GM12878 (cell line): ENCODE measurements around the gene TBCA. TPM values are rescaled to one million over a fixed set of nuclear protein-coding genes. Genes with fewer than 3 reads are reported as not detected.

Experiments used
- ATAC-seq: fragments of 200-7000 bp; cut with Tn5 transposase; 3 replicates; pipeline ENCODE4 v1.9.1; 2020; ENCODE audit warnings: mild to moderate bottlenecking, moderate library complexity
- BruUV-seq: library from RNA; stranded (reverse); fragments of 400-500 nt; replicated peaks from 2 replicates; lab custom pipeline; 2021; lab: Mats Ljungman, UMichigan
- CTCF ChIA-PET: fragments of 300-600 bp; sonication (Branson Sonifier 250); formaldehyde crosslinking; extraction: SDS; loops from one replicate; lab custom pipeline; 2021; ENCODE audit warnings: inconsistent platforms; lab: Yijun Ruan, JAX
- POLR2A ChIA-PET: fragments of 350-600 bp; formaldehyde crosslinking; extraction: SDS; loops from one replicate; lab custom pipeline; 2021; ENCODE audit warnings: inconsistent platforms; lab: Charles Lee
- RAD21 ChIA-PET: fragments of 300-600 bp; sonication (Branson Sonifier 250); formaldehyde crosslinking; loops from one replicate; lab custom pipeline; 2023; ENCODE audit warnings: antibody characterized with exemption; ENCODE audit not compliant: unreplicated experiment; lab: Charles Lee
- SMC1A ChIA-PET: fragments of 300-600 bp; sonication (Branson Sonifier 250); formaldehyde crosslinking; loops from one replicate; lab custom pipeline; 2023; ENCODE audit not compliant: unreplicated experiment, uncharacterized antibody; lab: Charles Lee
- DNase-seq: peaks from one replicate; pipeline ENCODE4 v3.0.0-alpha.2; 2011; ENCODE audit warnings: low read depth, low spot score
- FAIRE-seq: peaks from 3 replicates; lab custom pipeline; 2011; peaks lifted over from hg19 to GRCh38; lab: Jason Lieb, UNC
- H2AFZ ChIP-seq: 2 replicates; pipeline ENCODE4 v1.6.0; 2011; ENCODE audit warnings: low read depth, low read length, control low read depth; ENCODE audit not compliant: control insufficient read depth
- H3K27ac ChIP-seq: 2 replicates; pipeline ENCODE4 v1.5.1; 2011; ENCODE audit warnings: control low read depth; ENCODE audit not compliant: control insufficient read depth, insufficient read depth
- H3K27me3 ChIP-seq, 2 experiments: replicated peaks in 1 of 2; 2 replicates each; pipeline versions ENCODE4 v1.6.0 to v1.6.1; 2011; ENCODE audit warnings: low read length in 1 of 2; ENCODE audit not compliant: control insufficient read depth in 2 of 2, insufficient read depth in 2 of 2
- H3K36me3 ChIP-seq, 2 experiments: 2 replicates each; pipeline ENCODE4 v1.5.1; 2011; ENCODE audit warnings: low read length in 1 of 2; ENCODE audit not compliant: control insufficient read depth in 2 of 2, insufficient read depth in 2 of 2
- H3K4me1 ChIP-seq: 2 replicates; pipeline ENCODE4 v1.6.1; 2011; ENCODE audit warnings: mild to moderate bottlenecking, low read length, moderate library complexity, mixed read lengths; ENCODE audit not compliant: control insufficient read depth, insufficient read depth
- H3K4me2 ChIP-seq: 2 replicates; pipeline ENCODE4 v1.6.0; 2011; ENCODE audit warnings: control low read depth; ENCODE audit not compliant: control insufficient read depth, insufficient read depth
- H3K4me3 ChIP-seq: fragments of 200-600 bp; sonication (generic); 2 replicates; pipeline ENCODE4 v1.5.1; 2016
- H3K79me2 ChIP-seq: 2 replicates; pipeline ENCODE4 v1.6.0; 2011; ENCODE audit warnings: low read length; ENCODE audit not compliant: control insufficient read depth, insufficient read depth
- H3K9ac ChIP-seq: 2 replicates; pipeline ENCODE4 v1.8.0; 2011; ENCODE audit warnings: low read length, control low read depth, mixed read lengths; ENCODE audit not compliant: control insufficient read depth, insufficient read depth
- H3K9me3 ChIP-seq: replicated peaks from 3 replicates; pipeline ENCODE4 v1.5.1; 2011; ENCODE audit warnings: mild to moderate bottlenecking, low read length; ENCODE audit not compliant: control insufficient read depth, insufficient read depth
- H4K20me1 ChIP-seq: 2 replicates; pipeline ENCODE4 v1.6.0; 2011; ENCODE audit not compliant: control insufficient read depth, insufficient read depth
- EP300 ChIP-seq, 2 experiments: fragments of 150-350 bp in 1 of 2; IDR thresholded peaks; 2 replicates each; pipeline ENCODE4 v1.6.1; 2011 to 2012; ENCODE audit warnings: low read depth in 2 of 2, low read length in 2 of 2, borderline replicate concordance in 1 of 2, improper control_type of control experiment in 1 of 2, inconsistent platforms in 1 of 2; ENCODE audit not compliant: control insufficient read depth in 1 of 2
- FOS ChIP-seq: IDR thresholded peaks from 3 replicates; pipeline ENCODE4 v1.6.1; 2011; ENCODE audit warnings: borderline replicate concordance; ENCODE audit not compliant: insufficient read length; ENCODE audit errors: extremely low read depth
- HDAC6 ChIP-seq: fragments of 200-600 bp; sonication (generic); IDR thresholded peaks from one replicate; pipeline ENCODE4 v1.8.0; 2017; ENCODE audit warnings: antibody characterized with exemption; ENCODE audit not compliant: unreplicated experiment
- HDGF ChIP-seq: fragments of 450-650 bp; IDR thresholded peaks from 2 replicates; pipeline ENCODE4 v1.6.1; 2016; ENCODE audit warnings: antibody characterized with exemption
- LARP7 ChIP-seq: fragments of 450-650 bp; IDR thresholded peaks from 2 replicates; pipeline ENCODE4 v1.6.1; 2017; ENCODE audit warnings: mild to moderate bottlenecking
- MXI1 ChIP-seq: fragments of 150-350 bp; IDR thresholded peaks from 2 replicates; pipeline ENCODE4 v1.6.1; 2011; ENCODE audit warnings: low read depth, mild to moderate bottlenecking, inconsistent platforms, low read length, improper control_type of control experiment
- NKRF ChIP-seq: fragments of 450-650 bp; conservative IDR thresholded peaks from 2 replicates; pipeline ENCODE4 v1.6.1; 2017; ENCODE audit warnings: mild to moderate bottlenecking, moderate library complexity
- PML ChIP-seq: IDR thresholded peaks from 2 replicates; pipeline ENCODE4 v1.6.1; 2012; ENCODE audit warnings: low read length, inconsistent platforms
- RUNX3 ChIP-seq: IDR thresholded peaks from 2 replicates; pipeline ENCODE4 v1.6.1; 2012; ENCODE audit warnings: low read length, inconsistent platforms
- SREBF1 ChIP-seq: IDR thresholded peaks from 2 replicates; pipeline ENCODE4 v1.6.1; 2012; ENCODE audit warnings: mild to moderate bottlenecking, low read length
- SUPT20H ChIP-seq: IDR thresholded peaks from 2 replicates; pipeline ENCODE4 v1.6.1; 2011; ENCODE audit warnings: low read depth, mild to moderate bottlenecking, low read length, moderate library complexity, borderline replicate concordance; ENCODE audit not compliant: control insufficient read depth
- TCF3 ChIP-seq: IDR thresholded peaks from 2 replicates; pipeline ENCODE4 v1.6.1; 2012; ENCODE audit warnings: low read depth, mild to moderate bottlenecking, low read length, borderline replicate concordance; ENCODE audit not compliant: insufficient read depth
- TCF7 ChIP-seq: IDR thresholded peaks from 2 replicates; pipeline ENCODE4 v1.6.1; 2014; ENCODE audit warnings: antibody characterized with exemption, borderline replicate concordance
- YBX1 ChIP-seq: fragments of 450-650 bp; IDR thresholded peaks from 2 replicates; pipeline ENCODE4 v1.6.1; 2016; ENCODE audit warnings: antibody characterized with exemption
- ZZZ3 ChIP-seq: IDR thresholded peaks from 2 replicates; pipeline ENCODE4 v1.6.1; 2011; ENCODE audit warnings: low read depth; ENCODE audit not compliant: control insufficient read depth, insufficient read length
- WGBS: methylation state at CpG from one replicate; pipeline ENCODE4 v1.1.6; 2016; ENCODE audit warnings: low lambda C conversion rate; ENCODE audit not compliant: insufficient replicate concordance, insufficient coverage; ENCODE audit errors: missing lambda C conversion rate; 5-methylcytosine and 5-hydroxymethylcytosine counted together
- in situ Hi-C: fragments of 300-500 bp; cut with MboI; formaldehyde crosslinking; loops from 9 replicates; pipeline ENCODE4 v1.14.3; 2018; ENCODE audit warnings: mixed read lengths
- intact Hi-C: fragments of 100-400 bp; cut with micrococcal nuclease; formaldehyde crosslinking; loops from one replicate; pipeline ENCODE4 v1.14.2; 2022; ENCODE audit not compliant: unreplicated experiment
- polyA plus RNA-seq, 11 experiments: library from polyadenylated mRNA; depleted of rRNA in 4 of 11; unstranded in 6 of 11; stranded (reverse) in 5 of 11; fragments of >200 nt; fragmentation: Nextera tagmentation in 4 of 11; fragmentation: Illumina TruSeq in 1 of 11; extraction: Ambion mirVana in 4 of 11; extraction: Trizol in 1 of 11; gene quantifications; 1 replicate in 1 of 11; 2 replicates in 10 of 11; pipeline versions ENCODE4 v1.2.1 to v1.2.3, GENCODE V29; 2011 to 2016; ENCODE audit warnings: inconsistent platforms in 2 of 11, missing spikeins in 2 of 11, low read depth in 1 of 11
- total RNA-seq, 4 experiments: library from RNA; depleted of rRNA in 3 of 4; stranded (reverse); fragments of >200 nt in 3 of 4; fragmentation: Illumina TruSeq in 1 of 4; extraction: Trizol in 1 of 4; gene quantifications; 2 replicates each; pipeline versions ENCODE4 v1.2.1 to v1.2.3, GENCODE V29; 2013 to 2021

Gene TBCA
- total and polyA plus RNA-seq, 10 of the 15 experiments (the other 5 are each of a cell fraction or from before 2014, with no cell fraction given): 86.3 to 647 (median 294) TPM

GRCh38 chr5:77733130-77733529, 43.0 kb downstream of the TBCA start:
- H3K9me3 ChIP-seq: peaks cover 4% of the 10 kb centered on the region
- H3K4me1 ChIP-seq: no peaks in the 10 kb centered on the region
- H2AFZ ChIP-seq: no peak overlapping the region
- ChIA-PET SMC1A (interaction anchor here (0.9 to 1.3 kb wide), 5 partner anchors 8 to 356 kb away, joined by 3 to 6 read pairs (median 3); no protein-coding TSS in a partner anchor), RAD21 (interaction anchor here (1.4 kb wide), 2 partner anchors 16 to 102 kb away, joined by 3 to 4 read pairs; no protein-coding TSS in a partner anchor), CTCF (interaction anchor here (0.7 to 1.9 kb wide), 4 partner anchors 12 to 24 kb away, joined by 3 to 4 read pairs (median 3); no protein-coding TSS in a partner anchor), POLR2A (interaction anchor here (1.0 kb wide), 1 partner anchor 40 kb away, joined by 3 read pairs; no protein-coding TSS in a partner anchor)
- TF ChIP-seq TCF3: no peak
- no peak overlapping the region for H3K4me3 ChIP-seq
- intact Hi-C loops (no loop called here), in situ Hi-C loops (no loop called here)
- no TSS peak for BruUV-seq
- DNase-seq (no peak), ATAC-seq (no peak), FAIRE-seq (no peak)
- WGBS: 94% methylated on average over 3 of the region's 3 CpGs
- no peak overlapping the region for H3K27ac ChIP-seq
- no peaks in the 10 kb centered on the region; a peak in 2 of 4 replicates for H3K36me3 ChIP-seq
- no peaks in the 10 kb centered on the region for H4K20me1 ChIP-seq
- peaks cover 33% of the 10 kb centered on the region for H3K79me2 ChIP-seq
- no peak overlapping the region for H3K9ac ChIP-seq
- no peak overlapping the region for H3K4me2 ChIP-seq
- no peaks in the 10 kb centered on the region for H3K27me3 ChIP-seq

GRCh38 chr5:77727190-77727589, 48.9 kb downstream of the TBCA start:
- ChIA-PET RAD21 (interaction anchor here (0.7 to 1.8 kb wide), 2 partner anchors 11 to 21 kb away, joined by 6 read pairs; no protein-coding TSS in a partner anchor), CTCF (interaction anchor here (0.9 to 1.3 kb wide), 2 partner anchors 18 to 42 kb away, joined by 3 to 4 read pairs; no protein-coding TSS in a partner anchor), SMC1A (interaction anchor here (0.8 to 1.8 kb wide), 5 partner anchors 10 to 314 kb away, joined by 3 to 8 read pairs (median 3); no protein-coding TSS in a partner anchor)
- no peak overlapping the region for H3K4me2 ChIP-seq
- H3K27ac ChIP-seq: no peak overlapping the region
- no peaks in the 10 kb centered on the region for H3K36me3 ChIP-seq
- intact Hi-C loops (no loop called here), in situ Hi-C loops (no loop called here)
- no peak overlapping the region for H3K9ac ChIP-seq
- BruUV-seq: no TSS peak
- no peaks in the 10 kb centered on the region for H3K27me3 ChIP-seq
- H3K4me3 ChIP-seq: no peak overlapping the region
- WGBS: 73% methylated on average over 3 of the region's 3 CpGs
- H4K20me1 ChIP-seq: no peaks in the 10 kb centered on the region
- DNase-seq (no peak), ATAC-seq (no peak)
- H3K9me3 ChIP-seq: no peaks in the 10 kb centered on the region; the same call in 1 of the 3 replicates
- no peaks in the 10 kb centered on the region for H3K4me1 ChIP-seq
- H3K79me2 ChIP-seq: peaks cover 34% of the 10 kb centered on the region
- TF ChIP-seq SREBF1: no peak
- no peak for TF ChIP-seq HDGF
- TF ChIP-seq SUPT20H: no peak
- TF ChIP-seq EP300 (IDR thresholded peaks at IDR 0.05; ENCODE audit: borderline replicate concordance in 1 of 2, control insufficient read depth in 1 of 2, low read depth in 2 of 2, low read length in 2 of 2): no peak
- no peak for TF ChIP-seq MXI1
- no peak for TF ChIP-seq YBX1
- TF ChIP-seq RUNX3: no peak
- TF ChIP-seq HDAC6: no peak
- TF ChIP-seq PML: no peak
- TF ChIP-seq FOS: no peak
- no peak for TF ChIP-seq LARP7
- TF ChIP-seq ZZZ3: no peak
- no peak for TF ChIP-seq NKRF
- no peak for TF ChIP-seq TCF7
- TF ChIP-seq, all 136 proteins: peak for 0
- POLR2A ChIA-PET: interaction anchor here (1.8 kb wide), 1 partner anchor 12 kb away, joined by 8 read pairs; no protein-coding TSS in a partner anchor
- H2AFZ ChIP-seq: no peak overlapping the region
- FAIRE-seq: no peak
